Measurements from ENCODE around the gene MOXD1. TPM values are rescaled to one million over a fixed set of nuclear protein-coding genes. Genes with fewer than 3 reads are reported as not detected.

Gene MOXD1
- total RNA-seq, 4 donors from 2014 or later: 1.3 to 3.8 (median 1.5) TPM

DNA sequence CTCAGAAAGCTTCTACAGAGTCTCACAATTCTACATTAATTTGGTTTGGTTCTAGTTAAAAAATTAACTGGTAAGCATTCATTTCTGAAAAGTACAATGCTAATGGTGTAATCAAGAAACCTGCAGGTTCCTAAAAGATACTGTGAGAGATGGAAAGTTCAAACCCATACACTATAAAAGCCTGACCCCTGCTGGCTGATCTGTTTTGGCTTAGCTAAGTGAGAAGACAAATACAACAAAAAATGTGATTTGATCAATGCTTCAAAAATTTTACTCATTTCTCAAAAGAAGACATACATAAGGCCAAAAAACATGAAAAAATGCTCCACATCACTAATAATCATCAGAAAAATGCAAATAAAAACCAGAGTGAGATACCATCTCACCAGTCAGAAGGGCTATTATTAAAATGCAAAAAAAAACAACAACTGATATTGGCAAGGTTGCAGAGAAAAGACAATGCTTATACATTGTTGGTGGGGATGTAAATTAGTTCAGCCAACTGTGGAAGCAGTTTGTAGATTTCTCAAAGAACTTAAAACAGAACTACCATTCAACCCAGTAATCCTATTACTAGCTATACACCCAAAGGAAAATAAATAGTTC lies 102.8 kb downstream of the MOXD1 start:
- Histone ChIP-seq H3K27me3 (no peaks in the 10 kb centered on the region), H3K4me3 (replicated peaks in 1 of 3) (no peak overlapping the region), H3K4me1 (no peaks in the 10 kb centered on the region), H3K9me3 (no peaks in the 10 kb centered on the region), H3K27ac (no peak overlapping the region), H3K36me3 (no peaks in the 10 kb centered on the region)
- peak; percentile 20 to 27 for DNase-seq
- intact Hi-C loops (cut with DNase I): no loop called here
- TF ChIP-seq, protein P1, sequence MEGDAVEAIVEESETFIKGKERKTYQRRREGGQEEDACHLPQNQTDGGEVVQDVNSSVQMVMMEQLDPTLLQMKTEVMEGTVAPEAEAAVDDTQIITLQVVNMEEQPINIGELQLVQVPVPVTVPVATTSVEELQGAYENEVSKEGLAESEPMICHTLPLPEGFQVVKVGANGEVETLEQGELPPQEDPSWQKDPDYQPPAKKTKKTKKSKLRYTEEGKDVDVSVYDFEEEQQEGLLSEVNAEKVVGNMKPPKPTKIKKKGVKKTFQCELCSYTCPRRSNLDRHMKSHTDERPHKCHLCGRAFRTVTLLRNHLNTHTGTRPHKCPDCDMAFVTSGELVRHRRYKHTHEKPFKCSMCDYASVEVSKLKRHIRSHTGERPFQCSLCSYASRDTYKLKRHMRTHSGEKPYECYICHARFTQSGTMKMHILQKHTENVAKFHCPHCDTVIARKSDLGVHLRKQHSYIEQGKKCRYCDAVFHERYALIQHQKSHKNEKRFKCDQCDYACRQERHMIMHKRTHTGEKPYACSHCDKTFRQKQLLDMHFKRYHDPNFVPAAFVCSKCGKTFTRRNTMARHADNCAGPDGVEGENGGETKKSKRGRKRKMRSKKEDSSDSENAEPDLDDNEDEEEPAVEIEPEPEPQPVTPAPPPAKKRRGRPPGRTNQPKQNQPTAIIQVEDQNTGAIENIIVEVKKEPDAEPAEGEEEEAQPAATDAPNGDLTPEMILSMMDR (IDR thresholded peaks at IDR 0.05): peak in 4 of 6 experiments; percentile 11 to 48 (median 34)
- TF ChIP-seq POLR2A (IDR thresholded peaks at IDR 0.05): no peak

DNA sequence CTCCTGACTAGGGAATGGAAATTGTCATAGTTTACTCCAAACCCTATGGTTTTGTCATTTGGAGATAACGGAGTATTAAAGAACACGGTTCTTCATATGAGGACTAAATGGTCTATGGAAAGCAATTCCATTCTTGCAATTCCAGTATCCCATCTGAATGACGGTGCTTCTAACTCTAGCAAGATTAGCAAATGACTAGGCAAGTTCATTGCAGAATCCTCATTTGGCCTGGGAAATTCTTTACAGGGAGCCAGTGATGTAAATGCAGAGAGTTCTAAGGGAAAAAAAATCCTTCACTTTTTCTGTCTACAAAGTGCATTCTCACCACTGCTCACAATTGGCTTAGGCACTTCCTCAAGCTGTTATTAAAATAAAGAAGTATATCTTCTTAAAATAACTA lies 111.5 kb downstream of the MOXD1 start:
- no peak for DNase-seq
- no peaks in the 10 kb centered on the region for H3K9me3 ChIP-seq
- no peak for TF ChIP-seq POLR2A (IDR thresholded peaks at IDR 0.05)
- TF ChIP-seq, protein P1 (IDR thresholded peaks at IDR 0.05): no peak
- no peak overlapping the region for H3K4me3 ChIP-seq (replicated peaks in 1 of 3)
- intact Hi-C loops (cut with DNase I): no loop called here
- no peaks in the 10 kb centered on the region for H3K27me3 ChIP-seq
- 81 to 97% methylated on average over 3 of the region's 3 CpGs for WGBS, 2 donors
- H3K36me3 ChIP-seq: no peaks in the 10 kb centered on the region
- no peaks in the 10 kb centered on the region for H3K4me1 ChIP-seq
- H3K27ac ChIP-seq: no peak overlapping the region

DNA sequence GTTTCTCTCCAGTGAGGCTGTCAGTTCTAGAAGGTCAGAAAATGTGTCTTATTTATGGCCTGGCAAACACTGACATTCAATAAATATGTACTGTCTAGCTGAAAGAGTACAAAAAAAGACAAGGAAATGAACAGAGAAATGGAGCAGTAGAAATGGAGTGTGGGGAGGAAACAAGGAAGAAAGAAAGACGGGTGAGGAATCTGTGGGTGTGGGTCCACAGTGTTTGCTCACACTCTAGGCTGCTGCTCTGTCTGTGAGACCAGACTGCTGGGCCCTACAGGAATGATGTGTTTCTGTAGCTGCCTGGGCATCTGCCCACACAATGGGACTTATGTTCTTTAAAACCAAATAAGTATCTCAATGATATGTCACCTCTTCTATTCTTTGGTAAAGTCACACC lies 114.2 kb downstream of the MOXD1 start:
- TF ChIP-seq, protein P1 (IDR thresholded peaks at IDR 0.05): no peak
- no peak for TF ChIP-seq POLR2A (IDR thresholded peaks at IDR 0.05)
- Histone ChIP-seq H3K36me3 (no peaks in the 10 kb centered on the region), H3K27me3 (no peaks in the 10 kb centered on the region), H3K27ac (no peak overlapping the region), H3K4me1 (no peaks in the 10 kb centered on the region), H3K9me3 (no peaks in the 10 kb centered on the region), H3K4me3 (replicated peaks in 1 of 3) (no peak overlapping the region)
- intact Hi-C loops (cut with DNase I): no loop called here
- DNase-seq: no peak
- 78 to 80% methylated on average over 1 of the region's 1 CpG for WGBS, 2 donors

DNA sequence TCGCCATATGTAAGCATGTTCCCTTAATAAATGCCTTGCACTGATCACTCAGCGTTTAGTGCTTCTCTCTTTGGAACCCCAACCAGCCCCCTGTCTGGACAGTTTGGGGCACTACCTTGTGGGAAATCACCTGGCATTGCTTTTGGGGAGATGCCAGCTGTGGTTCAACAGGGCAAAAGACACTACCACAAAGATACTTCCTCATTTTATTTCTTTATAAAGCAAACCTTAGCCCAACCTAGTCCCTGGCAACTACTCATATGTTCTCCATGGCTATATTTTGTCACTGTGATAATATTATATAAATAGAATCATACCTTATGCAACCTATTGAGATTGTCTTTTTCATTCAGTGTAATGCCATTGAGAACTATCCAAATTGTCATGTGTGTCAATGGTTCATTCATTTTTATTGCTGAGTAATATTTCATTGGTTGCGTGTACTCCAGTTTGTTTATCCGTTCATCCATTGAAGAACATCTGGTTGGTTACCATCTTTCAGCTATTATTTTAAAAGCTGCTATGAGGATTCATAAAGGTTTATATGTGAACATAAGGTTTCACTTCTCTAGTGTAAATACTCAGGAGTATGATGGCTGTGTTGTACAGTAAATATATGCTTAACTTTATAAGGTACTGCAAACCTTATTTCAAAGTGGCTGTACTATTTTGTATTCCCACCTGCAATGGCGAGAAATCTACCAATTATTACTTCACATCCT lies 114.8 kb downstream of the MOXD1 start:
- 89 to 93% methylated on average over 5 of the region's 5 CpGs for WGBS, 2 donors
- no peaks in the 10 kb centered on the region for H3K9me3 ChIP-seq

More for the DNA sequence above, 114.8 kb downstream of the MOXD1 start:
- Histone ChIP-seq H3K27me3 (no peaks in the 10 kb centered on the region), H3K4me3 (replicated peaks in 1 of 3) (no peak overlapping the region), H3K36me3 (no peaks in the 10 kb centered on the region), H3K4me1 (no peaks in the 10 kb centered on the region), H3K27ac (no peak overlapping the region)
- DNase-seq: no peak
- intact Hi-C loops (cut with DNase I): no loop called here
- no peak for TF ChIP-seq POLR2A (IDR thresholded peaks at IDR 0.05)
- TF ChIP-seq, protein P1 (IDR thresholded peaks at IDR 0.05): no peak

All from thyroid gland (tissue), 4 donors.